Measurements from ENCODE around the gene NPR2.

NPR2 gene

DNA sequence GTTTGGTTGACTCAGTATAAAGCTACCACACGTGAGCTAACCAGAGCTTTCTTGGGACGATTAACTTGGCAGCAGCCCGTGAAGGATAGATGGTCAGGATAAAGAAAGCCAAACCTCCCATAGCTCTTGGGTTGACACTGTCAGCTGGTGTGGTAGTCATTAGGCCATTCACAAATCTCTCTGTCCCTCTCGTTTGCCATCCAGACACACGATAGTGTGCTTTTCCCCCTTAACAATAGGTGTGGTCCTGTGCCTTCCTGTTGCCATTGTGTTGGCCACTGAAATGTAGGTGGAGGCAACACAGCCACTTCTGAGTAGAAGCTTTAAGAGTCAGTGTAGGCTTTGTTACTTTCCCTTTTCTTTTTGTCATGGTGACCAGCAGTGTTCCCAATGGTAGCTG is 67.1 kb downstream of the NPR2 start:
- DNase-seq (ENCODE audit: low read depth) = no peak
